Keratinocyte (primary cell): ENCODE results near the gene GLUD1. TPM values are rescaled to one million over a fixed set of nuclear protein-coding genes. Genes with fewer than 3 reads are reported as not detected.
"Not testable (repeated sequence)": the region's sequence is repeated elsewhere in the genome, so short reads cannot be mapped to it uniquely, and the experiment has no call there.

Experiments
- DNase-seq: peaks from one replicate; pipeline ENCODE4 v3.0.0-alpha.2; 2011; ENCODE audit warnings: low read depth, missing footprints, low spot score
- FAIRE-seq: peaks from 2 replicates; lab custom pipeline; 2011; peaks lifted over from hg19 to GRCh38; lab: Jason Lieb, UNC
- H2AFZ ChIP-seq: 2 replicates; pipeline ENCODE4 v1.6.0; 2012; ENCODE audit warnings: low read length, control low read depth, inconsistent platforms; ENCODE audit not compliant: control insufficient read depth
- H3K27ac ChIP-seq: 2 replicates; pipeline ENCODE4 v1.5.1; 2011; ENCODE audit warnings: low read length; ENCODE audit not compliant: control insufficient read depth, insufficient read depth
- H3K27me3 ChIP-seq: 3 replicates; pipeline ENCODE4 v1.6.0; 2011; ENCODE audit warnings: low read length; ENCODE audit not compliant: control insufficient read depth, insufficient read depth; ENCODE audit errors: extremely low read depth
- H3K36me3 ChIP-seq, 2 experiments: 2 replicates in 1 of 2; 3 replicates in 1 of 2; pipeline ENCODE4 v1.5.1; 2011; ENCODE audit warnings: low read length in 2 of 2, mild to moderate bottlenecking in 1 of 2; ENCODE audit not compliant: control insufficient read depth in 2 of 2, insufficient read depth in 2 of 2; ENCODE audit errors: extremely low read depth in 1 of 2
- H3K4me1 ChIP-seq: 3 replicates; pipeline ENCODE4 v1.5.1; 2011; ENCODE audit warnings: low read length; ENCODE audit not compliant: control insufficient read depth, insufficient read depth; ENCODE audit errors: extremely low read depth
- H3K4me2 ChIP-seq: 3 replicates; pipeline ENCODE4 v1.6.0; 2011; ENCODE audit warnings: low read depth, low read length; ENCODE audit not compliant: control insufficient read depth, insufficient read depth; ENCODE audit errors: extremely low read depth
- H3K4me3 ChIP-seq, 3 experiments: fragments of 200-600 bp in 1 of 3; sonication (generic) in 1 of 3; 2 replicates in 2 of 3; 3 replicates in 1 of 3; pipeline ENCODE4 v1.5.1; 2011 to 2016; ENCODE audit warnings: low read length in 3 of 3, mild to moderate bottlenecking in 3 of 3, control low read depth in 2 of 3, inconsistent platforms in 1 of 3, low read depth in 1 of 3, mixed read lengths in 1 of 3, mixed run types in 1 of 3, moderate library complexity in 1 of 3; ENCODE audit not compliant: control insufficient read depth in 2 of 3, insufficient read depth in 2 of 3; ENCODE audit errors: extremely low read depth in 1 of 3
- H3K79me2 ChIP-seq: 2 replicates; pipeline ENCODE4 v1.6.0; 2012; ENCODE audit warnings: low read length; ENCODE audit not compliant: control insufficient read depth, insufficient read depth
- H3K9ac ChIP-seq: 3 replicates; pipeline ENCODE4 v1.6.0; 2011; ENCODE audit warnings: low read length; ENCODE audit not compliant: control insufficient read depth, insufficient read depth; ENCODE audit errors: extremely low read depth
- H3K9me1 ChIP-seq: 3 replicates; pipeline ENCODE4 v1.6.0; 2011; ENCODE audit warnings: low read length; ENCODE audit not compliant: control insufficient read depth, insufficient read depth; ENCODE audit errors: extremely low read depth
- H3K9me3 ChIP-seq: 2 replicates; pipeline ENCODE4 v1.5.1; 2012; ENCODE audit warnings: low read depth, low read length; ENCODE audit not compliant: control insufficient read depth
- H4K20me1 ChIP-seq: 3 replicates; pipeline ENCODE4 v1.6.0; 2011; ENCODE audit warnings: low read length; ENCODE audit not compliant: control insufficient read depth, insufficient read depth; ENCODE audit errors: extremely low read depth
- CTCF ChIP-seq, 3 experiments: IDR thresholded peaks in 1 of 3; conservative IDR thresholded peaks in 1 of 3; optimal IDR thresholded peaks in 1 of 3; 2 replicates in 2 of 3; 3 replicates in 1 of 3; pipeline versions ENCODE3 to v1.5.1; 2011; ENCODE audit warnings: low read length in 3 of 3, mild to moderate bottlenecking in 3 of 3, moderate library complexity in 2 of 3, control low read depth in 1 of 3, inconsistent platforms in 1 of 3; ENCODE audit not compliant: insufficient read depth in 2 of 3; ENCODE audit errors: extremely low read depth in 1 of 3
- EZH2 ChIP-seq: IDR thresholded peaks from one replicate; pipeline ENCODE4 v1.6.1; 2012; ENCODE audit warnings: inconsistent platforms, mild to moderate bottlenecking, low read length, moderate library complexity
- dilution Hi-C: fragments of 300-500 bp; cut with MboI; formaldehyde crosslinking; loops from one replicate; pipeline ENCODE4 v1.7.0; 2020; ENCODE audit warnings: low sequenced_read_pairs; ENCODE audit not compliant: extremely low pct_ligation_motif_present
- polyA plus RNA-seq, 5 experiments: library from polyadenylated mRNA; depleted of rRNA in 3 of 5; stranded (reverse) in 3 of 5; stranded (forward) in 1 of 5; unstranded in 1 of 5; fragments of >200 nt; gene quantifications; 1 replicate in 1 of 5; 2 replicates in 3 of 5; 3 replicates in 1 of 5; pipeline versions ENCODE4 v1.2.1 to v1.2.3, GENCODE V29; 2011 to 2012; ENCODE audit warnings: missing spikeins in 2 of 5, low read depth in 1 of 5, low replicate concordance in 1 of 5

Gene GLUD1
- polyA plus RNA-seq, 1 donor (not counting 4 experiments of a cell fraction or from before 2014, with no cell fraction given), result 124 TPM

- TF ChIP-seq EZH2 (no peak), CTCF (optimal IDR thresholded peaks at IDR 0.05 in 1 of 3, IDR thresholded peaks at IDR 0.05 in 1 of 3, conservative IDR thresholded peaks at IDR 0.05 in 1 of 3; ENCODE audit: extremely low read depth in 1 of 3, insufficient read depth in 2 of 3, low read length in 3 of 3) (no peak)
- no peaks in the 10 kb centered on the region for H3K9me1 ChIP-seq
- no peak for FAIRE-seq
Measured at GRCh38 chr10:87053111-87053510, 41.5 kb downstream of the GLUD1 start.

DNA sequence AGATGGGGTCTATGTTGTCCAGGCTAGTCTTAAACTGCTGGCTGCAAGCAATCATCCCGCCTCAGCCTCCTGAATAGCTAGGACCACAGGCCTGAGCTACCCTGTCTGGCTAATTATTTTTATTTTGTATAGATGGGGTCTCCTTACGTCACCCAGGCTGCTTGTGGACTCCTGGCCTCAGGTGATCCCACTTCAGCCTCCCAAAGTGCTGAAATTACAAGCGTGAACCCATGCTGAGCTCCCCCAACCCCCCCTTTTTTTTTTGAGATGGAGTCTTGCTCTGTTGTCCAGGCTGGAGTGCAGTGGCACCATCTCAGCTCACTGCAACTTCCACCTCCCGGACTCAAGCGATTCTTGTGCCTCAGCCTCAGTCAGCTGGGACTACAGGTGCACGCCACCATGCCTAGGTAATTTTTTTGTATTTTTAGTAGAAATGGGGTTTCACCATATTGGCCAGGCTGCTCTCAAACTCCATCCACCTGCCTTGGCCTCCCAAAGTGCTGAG, 49.2 kb downstream of the GLUD1 start:
- H3K9me3 ChIP-seq, result no peaks in the 10 kb centered on the region
- no peaks in the 10 kb centered on the region for H3K79me2 ChIP-seq
- H3K9ac ChIP-seq, result no peak overlapping the region
- no peaks in the 10 kb centered on the region for H3K27me3 ChIP-seq
- peaks cover 9 to 10% of the 10 kb centered on the region in 2 experiments for H3K36me3 ChIP-seq
- H4K20me1 ChIP-seq, result no peaks in the 10 kb centered on the region
- no peak for FAIRE-seq
- no peak overlapping the region for H3K4me3 ChIP-seq
- no peaks in the 10 kb centered on the region for H3K9me1 ChIP-seq
- no peak overlapping the region for H3K27ac ChIP-seq
- TF ChIP-seq CTCF (optimal IDR thresholded peaks at IDR 0.05 in 1 of 3, IDR thresholded peaks at IDR 0.05 in 1 of 3, conservative IDR thresholded peaks at IDR 0.05 in 1 of 3; ENCODE audit: extremely low read depth in 1 of 3, insufficient read depth in 2 of 3, low read length in 3 of 3), result no peak
- TF ChIP-seq EZH2, result no peak
- H3K4me2 ChIP-seq, result no peak overlapping the region
- no peak for DNase-seq
- H2AFZ ChIP-seq, result no peak overlapping the region
- dilution Hi-C loops, result no loop called here
- H3K4me1 ChIP-seq, result no peaks in the 10 kb centered on the region

More at GRCh38 chr10:87053111-87053510, 41.5 kb downstream of the GLUD1 start:
- H3K4me3 ChIP-seq, result no peak overlapping the region
- dilution Hi-C loops, result no loop called here
- no peaks in the 10 kb centered on the region for H3K4me1 ChIP-seq
- H3K4me2 ChIP-seq, result no peak overlapping the region
- H3K27ac ChIP-seq, result no peak overlapping the region
- H3K36me3 ChIP-seq, result peaks cover 27 to 37% of the 10 kb centered on the region in 2 experiments
- H3K9me3 ChIP-seq, result no peaks in the 10 kb centered on the region
- no peak overlapping the region for H2AFZ ChIP-seq
- no peaks in the 10 kb centered on the region for H3K79me2 ChIP-seq
- no peak overlapping the region for H3K9ac ChIP-seq
- no peak for DNase-seq
- H4K20me1 ChIP-seq, result no peaks in the 10 kb centered on the region
- no peaks in the 10 kb centered on the region for H3K27me3 ChIP-seq

DNA sequence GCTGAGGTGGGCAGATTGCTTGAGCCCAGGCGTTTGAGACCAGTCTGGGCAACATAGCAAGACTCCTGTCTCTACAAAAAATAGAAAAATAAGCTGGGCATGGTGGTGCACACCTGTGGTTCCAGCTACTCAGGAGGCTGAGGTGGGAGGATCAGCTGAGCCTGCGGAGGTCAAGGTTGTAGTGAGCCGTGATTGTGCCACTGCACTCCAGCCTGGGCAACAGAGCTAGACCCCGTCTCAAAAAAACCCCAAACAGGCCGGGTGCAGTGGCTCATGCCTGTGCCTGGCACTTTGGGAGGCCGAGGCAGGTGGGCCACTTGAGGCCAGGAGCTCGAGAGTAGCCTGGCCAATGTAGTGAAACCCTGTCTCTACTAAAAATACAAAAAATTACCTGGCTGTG, 51.1 kb downstream of the GLUD1 start:
- H3K4me2 ChIP-seq, H3K9ac ChIP-seq, H3K4me3 ChIP-seq, H4K20me1 ChIP-seq, H2AFZ ChIP-seq, H3K79me2 ChIP-seq, H3K36me3 ChIP-seq, H3K27ac ChIP-seq, H3K4me1 ChIP-seq, H3K27me3 ChIP-seq, H3K9me1 ChIP-seq, FAIRE-seq, DNase-seq, H3K9me3 ChIP-seq, dilution Hi-C loops: not testable (repeated sequence)
